Panc1 (cell line): ENCODE data around the gene ROBO1. TPM values are rescaled to one million over a fixed set of nuclear protein-coding genes. Genes with fewer than 3 reads are reported as not detected.

Experiments
- ATAC-seq: fragments of 200-7000 bp; cut with Tn5 transposase; 2 replicates; pipeline ENCODE4 v1.9.1; 2020; ENCODE audit warnings: mild to moderate bottlenecking, moderate library complexity
- BruUV-seq: library from RNA; stranded (reverse); fragments of 400-500 nt; replicated peaks from 2 replicates; lab custom pipeline; 2021; lab: Mats Ljungman, UMichigan
- CTCF ChIA-PET: fragments of 300-600 bp; sonication (Branson Sonifier 250); formaldehyde crosslinking; loops from one replicate; lab custom pipeline; 2022; ENCODE audit warnings: antibody characterized with exemption; lab: Charles Lee
- POLR2A ChIA-PET: fragments of 300-600 bp; sonication (Branson Sonifier 250); formaldehyde crosslinking; loops from one replicate; lab custom pipeline; 2022; ENCODE audit warnings: antibody characterized with exemption; lab: Charles Lee
- DNase-seq: peaks from one replicate; pipeline ENCODE4 v3.0.0-alpha.2; 2010; ENCODE audit warnings: low read depth, low spot score
- H3K27ac ChIP-seq: 2 replicates; pipeline ENCODE4 v1.5.1; 2011; ENCODE audit warnings: mild to moderate bottlenecking, low read length, inconsistent platforms
- H3K27me3 ChIP-seq: fragments of 200-500 bp; sonication (Bioruptor generic); 2 replicates; pipeline ENCODE4 v1.6.0; 2014; ENCODE audit warnings: low read length, inconsistent platforms; ENCODE audit not compliant: control insufficient read depth, insufficient read depth
- H3K36me3 ChIP-seq: fragments of 200-500 bp; sonication (Bioruptor generic); 2 replicates; pipeline ENCODE4 v1.5.1; 2014; ENCODE audit warnings: inconsistent platforms, mild to moderate bottlenecking, low read length, moderate library complexity; ENCODE audit not compliant: control insufficient read depth, insufficient read depth
- H3K4me1 ChIP-seq: 2 replicates; pipeline ENCODE4 v1.5.1; 2011; ENCODE audit warnings: inconsistent platforms, mild to moderate bottlenecking, low read length, moderate library complexity; ENCODE audit not compliant: control insufficient read depth, insufficient read depth
- H3K4me3 ChIP-seq, 2 experiments: 2 replicates each; pipeline ENCODE4 v1.5.1; 2011 to 2012; ENCODE audit warnings: low read depth in 2 of 2, low read length in 2 of 2, mild to moderate bottlenecking in 2 of 2, inconsistent platforms in 1 of 2, moderate library complexity in 1 of 2
- H3K9me3 ChIP-seq: fragments of 200-500 bp; sonication (Bioruptor generic); 2 replicates; pipeline ENCODE4 v1.5.1; 2014; ENCODE audit warnings: low read depth, mild to moderate bottlenecking, inconsistent platforms, low read length, moderate library complexity; ENCODE audit not compliant: control insufficient read depth, insufficient read depth
- POLR2AphosphoS5 ChIP-seq: IDR thresholded peaks from 2 replicates; pipeline ENCODE4 v1.6.1; 2012; ENCODE audit warnings: mild to moderate bottlenecking, low read depth, low read length, moderate library complexity
- SIN3A ChIP-seq: IDR thresholded peaks from 2 replicates; pipeline ENCODE4 v1.6.1; 2012; ENCODE audit warnings: low read depth, mild to moderate bottlenecking, low read length, moderate library complexity, borderline replicate concordance; ENCODE audit not compliant: insufficient read depth
- TCF7L2 ChIP-seq: IDR thresholded peaks from 2 replicates; pipeline ENCODE4 v1.6.1; 2011; ENCODE audit warnings: mild to moderate bottlenecking, low read depth, low read length, inconsistent platforms
- in situ Hi-C: cut with HindIII; loops from 2 replicates; pipeline ENCODE4 v1.10.0; 2016; ENCODE audit warnings: low sequenced_read_pairs, low pct_unique_long_range_greater_than_20kb
- intact Hi-C: fragments of 100-400 bp; cut with micrococcal nuclease; formaldehyde crosslinking; loops from one replicate; pipeline ENCODE4 v1.10.0; 2022; ENCODE audit not compliant: unreplicated experiment
- total RNA-seq: library from RNA; stranded (reverse); gene quantifications from one replicate; pipeline ENCODE4 v1.2.1, GENCODE V29; 2021; ENCODE audit not compliant: unreplicated experiment
- TF ChIP-seq, protein P1 (sequence below): fragments of 450-650 bp; IDR thresholded peaks from 2 replicates; pipeline ENCODE4 v1.5.1; 2017; ENCODE audit warnings: mild to moderate bottlenecking
- TF ChIP-seq, protein P2 (sequence below), 2 experiments: IDR thresholded peaks; 2 replicates each; pipeline ENCODE4 v1.6.1; 2011 to 2012; ENCODE audit warnings: low read depth in 2 of 2, control low read depth in 1 of 2, low read length in 1 of 2, mild to moderate bottlenecking in 1 of 2, moderate library complexity in 1 of 2; ENCODE audit not compliant: insufficient read depth in 1 of 2

ROBO1 gene
- total RNA-seq, 1 experiment from 2014 or later = 61.6 TPM

DNA sequence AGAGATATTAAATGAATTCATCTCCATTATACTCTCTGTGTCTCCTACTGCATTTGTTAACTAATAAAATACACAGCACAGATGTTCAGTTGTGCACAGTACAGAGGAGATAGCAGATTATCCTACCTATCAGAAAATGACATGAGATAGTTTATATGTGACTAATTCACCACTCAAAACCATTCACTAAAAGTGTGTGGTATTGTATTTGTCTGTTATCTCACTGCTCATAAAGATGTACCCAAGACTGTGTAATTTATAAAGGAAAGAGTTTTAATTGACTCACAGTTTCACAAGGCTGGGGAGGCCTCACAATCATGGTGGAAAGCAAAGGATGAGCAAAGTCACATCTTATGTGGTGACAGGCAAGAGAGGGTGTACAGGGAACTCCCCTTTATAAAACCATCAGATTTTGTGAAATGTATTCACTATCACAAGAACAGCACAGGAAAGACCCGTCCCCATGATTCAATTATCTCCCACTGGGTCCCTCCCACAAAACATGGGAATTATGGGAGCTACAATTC, 936.3 kb downstream of the ROBO1 start:
- Histone ChIP-seq H3K4me1 (no peaks in the 10 kb centered on the region), H3K4me3 (no peak overlapping the region), H3K36me3 (no peaks in the 10 kb centered on the region), H3K27me3 (no peaks in the 10 kb centered on the region), H3K9me3 (no peaks in the 10 kb centered on the region), H3K27ac (no peak overlapping the region)
- CTCF ChIA-PET = no interaction called here
- DNase-seq (no peak), ATAC-seq (no peak)
- in situ Hi-C loops (no loop called here), intact Hi-C loops (no loop called here)
- TF ChIP-seq, protein P1, sequence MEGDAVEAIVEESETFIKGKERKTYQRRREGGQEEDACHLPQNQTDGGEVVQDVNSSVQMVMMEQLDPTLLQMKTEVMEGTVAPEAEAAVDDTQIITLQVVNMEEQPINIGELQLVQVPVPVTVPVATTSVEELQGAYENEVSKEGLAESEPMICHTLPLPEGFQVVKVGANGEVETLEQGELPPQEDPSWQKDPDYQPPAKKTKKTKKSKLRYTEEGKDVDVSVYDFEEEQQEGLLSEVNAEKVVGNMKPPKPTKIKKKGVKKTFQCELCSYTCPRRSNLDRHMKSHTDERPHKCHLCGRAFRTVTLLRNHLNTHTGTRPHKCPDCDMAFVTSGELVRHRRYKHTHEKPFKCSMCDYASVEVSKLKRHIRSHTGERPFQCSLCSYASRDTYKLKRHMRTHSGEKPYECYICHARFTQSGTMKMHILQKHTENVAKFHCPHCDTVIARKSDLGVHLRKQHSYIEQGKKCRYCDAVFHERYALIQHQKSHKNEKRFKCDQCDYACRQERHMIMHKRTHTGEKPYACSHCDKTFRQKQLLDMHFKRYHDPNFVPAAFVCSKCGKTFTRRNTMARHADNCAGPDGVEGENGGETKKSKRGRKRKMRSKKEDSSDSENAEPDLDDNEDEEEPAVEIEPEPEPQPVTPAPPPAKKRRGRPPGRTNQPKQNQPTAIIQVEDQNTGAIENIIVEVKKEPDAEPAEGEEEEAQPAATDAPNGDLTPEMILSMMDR = no peak
- TF ChIP-seq, protein P2, sequence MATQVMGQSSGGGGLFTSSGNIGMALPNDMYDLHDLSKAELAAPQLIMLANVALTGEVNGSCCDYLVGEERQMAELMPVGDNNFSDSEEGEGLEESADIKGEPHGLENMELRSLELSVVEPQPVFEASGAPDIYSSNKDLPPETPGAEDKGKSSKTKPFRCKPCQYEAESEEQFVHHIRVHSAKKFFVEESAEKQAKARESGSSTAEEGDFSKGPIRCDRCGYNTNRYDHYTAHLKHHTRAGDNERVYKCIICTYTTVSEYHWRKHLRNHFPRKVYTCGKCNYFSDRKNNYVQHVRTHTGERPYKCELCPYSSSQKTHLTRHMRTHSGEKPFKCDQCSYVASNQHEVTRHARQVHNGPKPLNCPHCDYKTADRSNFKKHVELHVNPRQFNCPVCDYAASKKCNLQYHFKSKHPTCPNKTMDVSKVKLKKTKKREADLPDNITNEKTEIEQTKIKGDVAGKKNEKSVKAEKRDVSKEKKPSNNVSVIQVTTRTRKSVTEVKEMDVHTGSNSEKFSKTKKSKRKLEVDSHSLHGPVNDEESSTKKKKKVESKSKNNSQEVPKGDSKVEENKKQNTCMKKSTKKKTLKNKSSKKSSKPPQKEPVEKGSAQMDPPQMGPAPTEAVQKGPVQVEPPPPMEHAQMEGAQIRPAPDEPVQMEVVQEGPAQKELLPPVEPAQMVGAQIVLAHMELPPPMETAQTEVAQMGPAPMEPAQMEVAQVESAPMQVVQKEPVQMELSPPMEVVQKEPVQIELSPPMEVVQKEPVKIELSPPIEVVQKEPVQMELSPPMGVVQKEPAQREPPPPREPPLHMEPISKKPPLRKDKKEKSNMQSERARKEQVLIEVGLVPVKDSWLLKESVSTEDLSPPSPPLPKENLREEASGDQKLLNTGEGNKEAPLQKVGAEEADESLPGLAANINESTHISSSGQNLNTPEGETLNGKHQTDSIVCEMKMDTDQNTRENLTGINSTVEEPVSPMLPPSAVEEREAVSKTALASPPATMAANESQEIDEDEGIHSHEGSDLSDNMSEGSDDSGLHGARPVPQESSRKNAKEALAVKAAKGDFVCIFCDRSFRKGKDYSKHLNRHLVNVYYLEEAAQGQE (IDR thresholded peaks at IDR 0.05; ENCODE audit: insufficient read depth in 1 of 2, low read depth in 2 of 2, low read length in 1 of 2) = no peak
- TF ChIP-seq SIN3A (no peak), TCF7L2 (no peak), POLR2AphosphoS5 (no peak)
- no TSS peak for BruUV-seq
- POLR2A ChIA-PET = no interaction called here

DNA sequence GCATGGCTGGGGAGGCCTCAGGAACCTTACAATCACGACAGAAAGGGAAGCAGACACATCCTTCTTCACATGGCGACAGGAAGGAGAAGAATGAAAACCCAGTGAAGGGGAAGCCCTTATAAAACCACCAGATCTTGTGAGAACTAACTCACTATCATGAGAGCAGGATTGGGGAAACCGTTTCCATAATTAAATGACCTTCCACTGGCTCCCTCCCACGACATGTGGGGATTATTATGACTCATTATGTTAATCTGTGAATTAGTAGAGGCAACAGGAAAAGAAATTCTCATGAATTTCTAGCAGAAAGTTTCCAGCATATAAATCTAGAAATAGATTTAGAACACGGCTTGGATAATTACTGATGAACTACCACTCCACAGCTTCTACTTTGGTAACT, 937.3 kb downstream of the ROBO1 start:
- Histone ChIP-seq H3K4me3 (no peak overlapping the region), H3K36me3 (no peaks in the 10 kb centered on the region), H3K27me3 (no peaks in the 10 kb centered on the region), H3K27ac (no peak overlapping the region), H3K4me1 (no peaks in the 10 kb centered on the region), H3K9me3 (no peaks in the 10 kb centered on the region)
- intact Hi-C loops = no loop called here
- in situ Hi-C loops = no loop called here
- no peak for DNase-seq
- ChIA-PET POLR2A (no interaction called here), CTCF (no interaction called here)
- TF ChIP-seq, protein P2 (IDR thresholded peaks at IDR 0.05; ENCODE audit: insufficient read depth in 1 of 2, low read depth in 2 of 2, low read length in 1 of 2) = no peak
- TF ChIP-seq POLR2AphosphoS5 = no peak
- TF ChIP-seq, protein P1 = no peak
- TF ChIP-seq SIN3A = no peak
- no peak for TF ChIP-seq TCF7L2
- ATAC-seq = no peak
- BruUV-seq = no TSS peak
